HG03520 (cell line): ENCODE data around the gene GNB5.
"Not testable (repeated sequence)": the region's sequence is repeated elsewhere in the genome, so short reads cannot be mapped to it uniquely, and the experiment has no call there.

Experiments
- ATAC-seq: cut with Tn5 transposase; IDR thresholded peaks from one replicate; pipeline ENCODE4 v1.9.1; 2021; ENCODE audit warnings: mild to moderate bottlenecking, moderate library complexity; ENCODE audit not compliant: unreplicated experiment

GNB5 gene

GRCh38 chr15:52191207-52191606 lies at the start of gene GNB5:
Gene GNB5, minus strand, starts transcription at chr15:52191392. Its CDS starts 6,716 bp downstream, at chr15:52184676.
- no peak for ATAC-seq

- no peak for ATAC-seq
These were observed 49.0 kb upstream of the GNB5 start for GRCh38 chr15:52240166-52240565.

DNA sequence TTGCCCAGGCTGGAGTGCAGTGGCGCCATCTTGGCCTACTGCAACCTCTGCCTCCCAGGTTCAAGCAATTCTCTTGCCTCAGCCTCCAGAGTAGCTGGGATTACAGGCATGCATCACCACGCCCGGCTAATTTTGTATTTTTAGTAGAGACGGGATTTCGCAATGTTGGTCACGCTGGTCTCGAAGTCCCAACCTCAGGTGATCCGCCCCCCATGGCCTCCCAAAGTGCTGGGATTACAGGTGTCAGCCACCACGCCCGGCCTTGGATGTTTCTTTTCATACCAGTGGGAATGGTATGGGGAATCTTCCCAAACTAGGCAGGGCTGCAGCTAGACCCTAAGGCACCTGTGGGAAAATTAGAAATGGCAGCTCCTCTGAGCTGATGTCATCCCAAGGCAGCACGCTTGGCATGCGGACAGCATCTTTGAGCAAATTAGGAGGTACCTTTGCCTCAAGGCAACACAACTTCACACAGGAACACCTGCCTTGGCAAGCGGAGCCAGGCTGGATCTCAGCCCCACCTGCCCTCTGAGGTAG lies 47.9 kb upstream of the GNB5 start:
- ATAC-seq, result not testable (repeated sequence)

DNA sequence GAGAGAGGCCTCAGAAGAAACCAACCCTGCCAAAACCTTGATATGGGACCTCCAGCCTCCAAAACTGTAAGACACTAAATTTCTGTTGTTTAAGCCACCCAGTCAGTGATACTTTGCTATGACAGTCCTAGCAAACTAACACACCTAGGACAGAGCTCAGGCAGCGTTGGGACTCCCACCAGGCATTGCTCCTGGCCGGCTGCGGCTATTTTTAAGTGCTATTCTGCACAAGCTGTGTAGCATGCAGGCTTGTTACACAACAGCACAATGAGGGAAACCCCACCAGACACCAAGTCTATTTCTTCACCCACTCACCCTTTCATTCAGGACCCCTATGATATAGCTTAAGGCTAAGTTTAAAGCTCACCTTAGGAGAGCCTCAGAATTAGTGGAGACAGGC lies 47.0 kb upstream of the GNB5 start:
- ATAC-seq, result no peak

GRCh38 chr15:52236013-52236412 lies 44.8 kb upstream of the GNB5 start:
- no peak for ATAC-seq

DNA sequence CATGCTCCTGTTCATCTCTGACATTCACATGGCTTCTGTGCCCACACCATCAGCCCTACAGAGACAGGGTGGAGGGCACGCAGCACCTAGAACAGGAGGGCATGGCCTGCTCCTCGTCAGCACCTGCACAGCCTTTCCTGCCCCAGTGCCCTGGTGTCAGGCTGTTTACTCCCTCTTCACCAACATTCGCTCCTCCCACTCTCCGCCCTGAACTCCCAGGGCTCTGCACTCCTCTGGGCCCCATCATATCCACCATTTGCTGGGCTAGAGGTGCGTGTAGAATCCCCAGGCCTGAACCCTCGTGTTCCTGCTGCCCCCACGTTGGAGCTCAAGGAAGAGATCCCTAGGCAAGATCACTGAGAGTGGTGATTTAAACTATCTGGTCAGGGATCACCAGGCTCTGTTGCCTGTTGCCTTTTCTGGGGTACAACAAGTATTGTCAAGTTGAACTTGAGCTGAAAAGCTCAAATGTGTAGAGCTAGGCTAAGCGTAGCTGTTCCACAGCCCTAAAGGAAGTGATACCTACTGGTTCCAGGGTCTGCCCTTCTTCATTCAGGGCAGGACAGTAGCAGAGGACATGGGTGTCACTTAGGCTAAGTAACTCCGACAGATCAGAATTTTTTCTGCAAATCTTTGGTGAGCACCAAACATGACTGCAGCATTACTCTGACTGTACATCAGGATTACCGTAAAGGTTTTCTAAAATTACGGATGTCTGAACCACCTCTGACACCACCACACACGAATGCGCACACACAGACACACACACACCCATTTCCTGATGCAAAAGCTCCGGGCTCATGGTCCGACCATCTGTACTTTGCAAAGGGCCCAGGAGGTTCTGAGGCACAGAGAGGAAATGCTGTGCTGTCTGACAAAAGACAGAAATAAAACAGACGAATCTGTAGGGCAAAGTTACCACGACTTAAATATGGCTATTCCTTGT lies 43.7 kb upstream of the GNB5 start:
- ATAC-seq, result no peak

- ATAC-seq, result no peak
These were observed 42.2 kb upstream of the GNB5 start for GRCh38 chr15:52233405-52233804.

GRCh38 chr15:52232327-52232726 lies 41.1 kb upstream of the GNB5 start:
- peak; percentile 71 for ATAC-seq

DNA sequence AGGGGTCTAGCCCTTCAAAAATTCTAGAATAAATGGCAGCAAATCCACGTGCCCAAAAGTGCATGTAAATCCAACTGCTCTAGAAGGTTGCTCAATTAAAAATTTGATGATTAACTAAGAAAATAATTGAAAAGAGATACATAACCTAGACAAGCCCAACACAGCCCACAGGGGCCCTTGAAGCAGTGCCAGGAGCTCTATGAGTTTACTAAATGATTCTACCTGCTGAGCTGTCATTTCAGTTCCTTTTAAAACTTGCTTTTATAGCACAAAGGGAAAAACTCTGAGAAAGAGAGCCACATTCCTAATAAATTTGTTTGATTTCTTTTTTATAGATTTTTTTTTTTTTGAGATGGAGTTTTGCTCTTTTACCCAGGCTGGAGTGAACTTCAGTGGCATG lies 38.9 kb upstream of the GNB5 start:
- ATAC-seq, result no peak

GRCh38 chr15:52228921-52229320 lies 37.7 kb upstream of the GNB5 start:
- ATAC-seq, result no peak

GRCh38 chr15:52227456-52227855 lies 36.3 kb upstream of the GNB5 start:
- ATAC-seq, result peak; percentile 73

- no peak for ATAC-seq
These were observed 34.0 kb upstream of the GNB5 start for GRCh38 chr15:52225230-52225629.

DNA sequence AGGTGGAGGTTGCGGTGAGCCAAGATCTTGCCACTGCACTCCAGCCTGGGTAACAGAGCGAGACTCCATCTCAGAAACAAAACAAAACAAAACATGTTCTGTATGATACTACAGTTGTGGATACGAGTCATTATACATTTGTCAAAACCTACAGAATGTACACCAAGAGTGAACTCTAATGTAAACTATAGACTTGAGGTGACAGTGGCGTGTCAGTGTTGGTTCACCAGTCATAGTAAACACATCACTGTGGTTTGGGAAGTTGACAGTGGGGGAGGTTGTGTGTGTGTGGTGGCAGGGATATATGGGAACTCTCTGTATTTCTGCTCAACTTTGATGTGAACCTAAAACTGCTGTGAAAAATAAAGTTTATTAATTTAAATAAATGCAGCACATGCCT lies 33.0 kb upstream of the GNB5 start:
- no peak for ATAC-seq

- peak; percentile 55 for ATAC-seq
These were observed 30.5 kb upstream of the GNB5 start for GRCh38 chr15:52221730-52222129.

- ATAC-seq, result no peak
These were observed 29.9 kb upstream of the GNB5 start for GRCh38 chr15:52220937-52221660.

- no peak for ATAC-seq
These were observed 29.1 kb upstream of the GNB5 start for GRCh38 chr15:52220251-52220650.

GRCh38 chr15:52218816-52219215 lies 27.6 kb upstream of the GNB5 start:
- ATAC-seq, result no peak

GRCh38 chr15:52218371-52218770 lies 27.2 kb upstream of the GNB5 start:
- no peak for ATAC-seq

DNA sequence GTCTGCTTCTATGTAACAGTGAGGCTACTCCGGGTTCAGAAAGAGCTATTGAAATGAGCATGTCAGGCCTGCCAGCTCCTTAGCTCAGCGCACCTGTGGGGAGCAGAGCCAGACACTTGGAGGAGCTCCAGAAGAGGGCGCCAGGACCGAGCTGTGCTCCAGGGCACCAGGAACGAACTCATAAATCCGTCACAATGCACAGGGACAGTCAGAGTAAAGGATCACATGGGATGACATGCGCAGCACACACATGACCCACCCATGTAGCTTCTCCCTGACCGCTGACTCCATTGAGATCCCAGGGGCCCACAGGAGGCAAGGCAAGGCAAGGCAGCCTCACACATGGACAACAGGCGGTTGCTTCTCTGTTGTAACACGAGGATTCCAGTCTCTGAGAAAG lies 26.0 kb upstream of the GNB5 start:
- no peak for ATAC-seq

GRCh38 chr15:52214553-52214952 lies 23.4 kb upstream of the GNB5 start:
- ATAC-seq, result no peak

DNA sequence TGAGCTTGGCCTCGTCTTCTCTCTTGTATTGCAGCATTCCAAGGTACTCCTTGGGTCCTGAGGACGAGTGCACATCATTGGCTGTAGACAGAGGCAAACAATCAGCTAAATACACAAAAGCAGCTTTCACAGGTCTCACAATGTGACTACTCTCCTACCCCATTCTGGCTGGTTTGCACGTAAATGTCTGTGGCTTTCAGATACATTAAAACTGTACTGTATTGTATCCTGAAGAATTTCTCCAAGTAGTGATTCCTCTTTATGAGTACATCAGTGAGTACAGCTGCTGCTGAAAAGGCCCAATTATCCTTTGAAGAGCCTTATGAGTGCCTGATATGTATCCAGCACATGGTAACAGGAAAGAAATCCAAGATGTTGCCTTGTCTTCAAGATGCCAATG lies 22.0 kb upstream of the GNB5 start:
- ATAC-seq, result no peak
